K562 (cell line): ENCODE data around the gene COMTD1. TPM values are rescaled to one million over a fixed set of nuclear protein-coding genes. Genes with fewer than 3 reads are reported as not detected.
A peak's percentile ranks its signal among the peaks of the same experiment; 100 is the strongest.

Experiments
- ATAC-seq: fragments of 200-7000 bp; cut with Tn5 transposase; 3 replicates; pipeline ENCODE4 v1.9.1; 2020; ENCODE audit warnings: moderate library complexity
- BruUV-seq: library from RNA; stranded (reverse); fragments of 400-500 nt; replicated peaks from 2 replicates; lab custom pipeline; 2021; lab: Mats Ljungman, UMichigan
- CTCF ChIA-PET: fragments of 300-600 bp; formaldehyde crosslinking; extraction: SDS; loops from one replicate; lab custom pipeline; 2021; ENCODE audit warnings: low intra/inter-chr PET ratio; lab: Yijun Ruan, JAX
- POLR2A ChIA-PET: fragments of 300-600, 350-650 bp; sonication (Branson Sonifier 250); formaldehyde crosslinking; extraction: SDS; loops from one replicate; lab custom pipeline; 2021; ENCODE audit warnings: antibody characterized with exemption, inconsistent platforms; lab: Yijun Ruan, JAX
- DNase-seq, 4 experiments: peaks; one replicate each; pipeline versions ENCODE4 v3.0.0 to v3.0.0-alpha.2; 2011 to 2018; ENCODE audit warnings: low spot score in 3 of 4, mixed read lengths in 3 of 4; ENCODE audit errors: extremely low read depth in 1 of 4
- FAIRE-seq: peaks from 2 replicates; lab custom pipeline; 2011; peaks lifted over from hg19 to GRCh38; lab: Jason Lieb, UNC
- H2AFZ ChIP-seq: 2 replicates; pipeline ENCODE4 v1.6.0; 2011; ENCODE audit warnings: low read depth, low read length, control low read depth, inconsistent platforms
- H3K27ac ChIP-seq: fragments of 200-600 bp; 3 replicates; pipeline ENCODE4 v1.8.0; 2011; ENCODE audit warnings: low read depth, mild to moderate bottlenecking, control low read depth, inconsistent platforms, low read length, moderate library complexity, mixed read lengths; ENCODE audit errors: extremely low read depth
- H3K27me3 ChIP-seq, 2 experiments: fragments of 300-600 bp in 1 of 2; 2 replicates in 1 of 2; 3 replicates in 1 of 2; pipeline versions ENCODE4 v1.6.0 to v1.8.0; 2011; ENCODE audit warnings: inconsistent platforms in 2 of 2, low read length in 2 of 2, mild to moderate bottlenecking in 1 of 2, mixed read lengths in 1 of 2, moderate library complexity in 1 of 2; ENCODE audit not compliant: control insufficient read depth in 2 of 2, insufficient read depth in 2 of 2
- H3K36me3 ChIP-seq: fragments of 300-600 bp; 3 replicates; pipeline ENCODE4 v1.8.0; 2011; ENCODE audit warnings: mild to moderate bottlenecking, low read length, inconsistent platforms; ENCODE audit not compliant: control insufficient read depth, insufficient read depth
- H3K4me1 ChIP-seq, 2 experiments: fragments of 200-600 bp in 1 of 2; replicated peaks in 1 of 2; 2 replicates in 1 of 2; 3 replicates in 1 of 2; pipeline versions ENCODE4 v1.5.1 to v1.8.0; 2011; ENCODE audit warnings: inconsistent platforms in 2 of 2, low read length in 2 of 2, mild to moderate bottlenecking in 1 of 2, mixed read lengths in 1 of 2, moderate library complexity in 1 of 2; ENCODE audit not compliant: control insufficient read depth in 2 of 2, insufficient read depth in 2 of 2
- H3K4me2 ChIP-seq: 2 replicates; pipeline ENCODE4 v1.6.1; 2011; ENCODE audit warnings: low read length, control low read depth, inconsistent platforms, mixed read lengths; ENCODE audit not compliant: insufficient read depth
- H3K4me3 ChIP-seq: fragments of 200-600 bp; sonication (generic), shearing (Covaris generic); 2 replicates; pipeline ENCODE4 v1.5.1; 2016; ENCODE audit warnings: control low read depth, inconsistent platforms
- H3K79me2 ChIP-seq: fragments of 200-600 bp; 3 replicates; pipeline ENCODE4 v1.8.0; 2011; ENCODE audit warnings: low read length, inconsistent platforms; ENCODE audit not compliant: control insufficient read depth, insufficient read depth
- H3K9ac ChIP-seq, 2 experiments: 2 replicates each; pipeline versions ENCODE4 v1.6.0 to v1.6.1; 2011; ENCODE audit warnings: low read depth in 2 of 2, low read length in 2 of 2, control low read depth in 1 of 2, inconsistent platforms in 1 of 2, mild to moderate bottlenecking in 1 of 2, mixed read lengths in 1 of 2; ENCODE audit not compliant: insufficient read depth in 1 of 2
- H3K9me1 ChIP-seq: one replicate; pipeline ENCODE4 v1.6.0; 2011; ENCODE audit warnings: inconsistent platforms, mild to moderate bottlenecking, low read length, moderate library complexity; ENCODE audit not compliant: control insufficient read depth, insufficient read depth
- H3K9me3 ChIP-seq: replicated peaks from 2 replicates; pipeline ENCODE4 v1.5.1; 2011; ENCODE audit warnings: low read depth, low read length, inconsistent platforms; ENCODE audit not compliant: control insufficient read depth, insufficient read depth
- H4K20me1 ChIP-seq: replicated peaks from 2 replicates; pipeline ENCODE4 v1.6.1; 2011; ENCODE audit warnings: low read length, inconsistent platforms, mixed read lengths; ENCODE audit not compliant: control insufficient read depth, insufficient read depth
- MTA1 ChIP-seq: fragments of 450-650 bp; IDR thresholded peaks from 2 replicates; pipeline ENCODE4 v1.6.1; 2017; ENCODE audit warnings: borderline replicate concordance
- MYC ChIP-seq, 2 experiments: fragments of 250-450 bp in 1 of 2; sonication (Bioruptor Pico) in 1 of 2; IDR thresholded peaks; 2 replicates each; pipeline versions ENCODE4 v1.5.1 to v1.6.1; 2012 to 2021; ENCODE audit warnings: low read depth in 2 of 2, borderline replicate concordance in 1 of 2, improper control_type of control experiment in 1 of 2, low read length in 1 of 2, mild to moderate bottlenecking in 1 of 2, moderate library complexity in 1 of 2
- NR4A1 ChIP-seq, 2 experiments: fragments of 250-450 bp in 1 of 2; fragments of 450-650 bp in 1 of 2; sonication (Bioruptor Pico) in 1 of 2; IDR thresholded peaks; 2 replicates each; pipeline versions ENCODE4 v1.4.0 to v1.6.1; 2016 to 2020; ENCODE audit warnings: mild to moderate bottlenecking in 2 of 2, missing compliant biosample characterization in 1 of 2, missing genetic modification characterization in 1 of 2, moderate library complexity in 1 of 2
- TAF15 ChIP-seq: fragments of 200-400 bp; formaldehyde crosslinking; IDR thresholded peaks from 2 replicates; pipeline ENCODE4 v1.6.1; 2017; ENCODE audit warnings: mild to moderate bottlenecking, low read depth, low read length, moderate library complexity
- ZNF551 ChIP-seq: fragments of 250-450 bp; sonication (Bioruptor Pico); IDR thresholded peaks from 2 replicates; pipeline ENCODE4 v1.5.0; 2021; ENCODE audit warnings: mild to moderate bottlenecking, moderate library complexity
- WGBS: fragments of 100-300 bp; shearing (Covaris generic); methylation state at CpG from one replicate; pipeline ENCODE4 v1.1.6; 2016; ENCODE audit warnings: low coverage, mixed read lengths; ENCODE audit not compliant: insufficient coverage; ENCODE audit errors: missing lambda C conversion rate; 5-methylcytosine and 5-hydroxymethylcytosine counted together
- in situ Hi-C: fragments of 300-500 bp; cut with MboI; formaldehyde crosslinking; loops from 4 replicates; pipeline ENCODE4 v1.15.0; 2018; ENCODE audit warnings: inconsistent platforms, mixed read lengths
- intact Hi-C: fragments of 100-400 bp; cut with micrococcal nuclease; formaldehyde crosslinking; loops from 2 replicates; pipeline ENCODE4 v1.14.2; 2022
- polyA plus RNA-seq, 8 experiments: library from polyadenylated mRNA; depleted of rRNA in 4 of 8; stranded (reverse) in 5 of 8; unstranded in 3 of 8; fragments of >200 nt; fragmentation: Nextera tagmentation in 2 of 8; fragmentation: Illumina TruSeq in 1 of 8; extraction: Ambion mirVana in 2 of 8; extraction: Trizol in 1 of 8; gene quantifications; 2 replicates each; pipeline versions ENCODE4 v1.2.1 to v1.2.3, GENCODE V29; 2011 to 2014; ENCODE audit warnings: inconsistent platforms in 1 of 8, missing spikeins in 1 of 8
- total RNA-seq, 7 experiments: library from RNA; depleted of rRNA in 6 of 7; stranded (reverse); fragments of >200 nt in 6 of 7; fragmentation: Illumina TruSeq in 2 of 7; extraction: Trizol in 2 of 7; gene quantifications; 2 replicates each; pipeline versions ENCODE4 v1.2.1 to v1.2.3, GENCODE V29; 2011 to 2021; ENCODE audit warnings: low replicate concordance in 1 of 7
- TF ChIP-seq, protein P1 (sequence below): sonication (generic); formaldehyde crosslinking; IDR thresholded peaks from 2 replicates; pipeline ENCODE4 v1.9.0; 2022; ENCODE audit warnings: mild to moderate bottlenecking, missing genetic modification reagents
- TF ChIP-seq, protein P2 (sequence below): IDR thresholded peaks from 2 replicates; pipeline ENCODE4 v1.6.1; 2014; ENCODE audit warnings: antibody characterized with exemption
- TF ChIP-seq, protein P3 (sequence below), 2 experiments: fragments of 450-650 bp in 1 of 2; sonication (generic) in 1 of 2; formaldehyde crosslinking in 1 of 2; IDR thresholded peaks in 1 of 2; conservative IDR thresholded peaks in 1 of 2; 2 replicates each; pipeline versions ENCODE4 v1.6.1 to v1.8.1; 2016 to 2023; ENCODE audit warnings: mild to moderate bottlenecking in 2 of 2, moderate library complexity in 2 of 2, inconsistent platforms in 1 of 2, missing genetic modification reagents in 1 of 2
- TF ChIP-seq, protein P4 (sequence below): conservative IDR thresholded peaks from 2 replicates; pipeline ENCODE4 v1.6.1; 2011; ENCODE audit warnings: low read depth, mild to moderate bottlenecking, low read length; ENCODE audit not compliant: control insufficient read depth
- TF ChIP-seq, protein P5 (sequence below): fragments of 450-650 bp; IDR thresholded peaks from 2 replicates; pipeline ENCODE4 v1.6.1; 2017; ENCODE audit warnings: antibody characterized with exemption, mild to moderate bottlenecking

Gene COMTD1
- total and polyA plus RNA-seq, 9 of the 15 experiments (the other 6 are each of a cell fraction or from before 2014, with no cell fraction given): 0.41 to 112 (median 13.7) TPM

DNA sequence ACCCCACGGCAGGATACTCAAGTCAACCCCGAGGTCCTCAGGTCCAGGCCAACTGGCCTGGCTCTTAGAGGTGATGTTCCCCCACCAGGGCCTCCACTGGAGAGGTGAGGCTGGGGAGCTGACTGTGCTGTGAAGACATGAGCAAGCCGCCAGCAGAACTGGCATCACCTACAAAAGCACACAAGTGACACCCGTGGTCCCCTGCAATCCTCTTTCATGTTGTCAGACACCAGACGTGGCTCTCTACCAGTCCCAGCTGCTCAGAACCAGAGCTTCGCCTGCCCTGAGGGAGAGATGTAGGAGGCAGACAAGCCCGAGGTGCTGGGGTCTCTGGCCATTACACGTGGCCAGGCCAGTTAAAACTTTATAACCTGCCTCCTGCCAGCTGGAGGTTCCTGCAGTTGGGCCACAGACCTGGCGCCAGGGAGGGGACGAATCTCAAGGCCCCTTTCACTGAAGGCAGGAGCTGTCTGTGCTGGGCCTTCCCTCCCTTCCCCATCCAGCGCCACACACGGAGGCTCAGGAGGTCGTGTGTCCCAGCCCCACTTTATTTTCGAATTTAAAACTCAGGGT lies 2.2 kb downstream of the COMTD1 start:
- BruUV-seq: TSS peak; percentile 54
- CTCF ChIA-PET: interaction anchor here (0.6 to 4.2 kb wide), 4 partner anchors 45 to 990 kb away, joined by 3 to 53 read pairs (median 24); no protein-coding TSS in a partner anchor
- Histone ChIP-seq H3K9me3 (no peaks in the 10 kb centered on the region), H3K36me3 (peaks cover 52% of the 10 kb centered on the region), H3K27me3 (no peaks in the 10 kb centered on the region), H3K9me1 (no peaks in the 10 kb centered on the region), H3K4me1 (peaks cover 14 to 39% of the 10 kb centered on the region in 2 experiments), H2AFZ (peak overlapping the region; percentile 71), H3K79me2 (peaks cover 47% of the 10 kb centered on the region), H3K9ac (peak overlapping the region; percentile 75 to 90), H4K20me1 (peaks cover 7% of the 10 kb centered on the region), H3K4me3 (peak overlapping the region; percentile 57), H3K4me2 (peak overlapping the region; percentile 84), H3K27ac (peak overlapping the region; percentile 76)
- in situ Hi-C loops: loop anchor here (10.0 kb wide), 1 partner anchor 989 kb away; no protein-coding TSS in a partner anchor
- WGBS: 31% methylated on average over 13 of the region's 14 CpGs
- FAIRE-seq (no peak), ATAC-seq (no peak), DNase-seq (peak in 1 of 4 experiments; percentile 43)
- intact Hi-C loops: loop anchor here (1.0 to 10.0 kb wide), 5 partner anchors 45 to 966 kb away; partner anchors contain the start of genes KAT6B and SAMD8
- POLR2A ChIA-PET: interaction anchor here (0.6 to 4.8 kb wide), 19 partner anchors 8 to 129 kb away, joined by 3 to 28 read pairs (median 5); partner anchors contain the start of gene VDAC2
- TF ChIP-seq, protein P1, sequence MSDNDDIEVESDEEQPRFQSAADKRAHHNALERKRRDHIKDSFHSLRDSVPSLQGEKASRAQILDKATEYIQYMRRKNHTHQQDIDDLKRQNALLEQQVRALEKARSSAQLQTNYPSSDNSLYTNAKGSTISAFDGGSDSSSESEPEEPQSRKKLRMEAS (CRISPR knock-in tag): peak; percentile 78
- TF ChIP-seq, protein P2, sequence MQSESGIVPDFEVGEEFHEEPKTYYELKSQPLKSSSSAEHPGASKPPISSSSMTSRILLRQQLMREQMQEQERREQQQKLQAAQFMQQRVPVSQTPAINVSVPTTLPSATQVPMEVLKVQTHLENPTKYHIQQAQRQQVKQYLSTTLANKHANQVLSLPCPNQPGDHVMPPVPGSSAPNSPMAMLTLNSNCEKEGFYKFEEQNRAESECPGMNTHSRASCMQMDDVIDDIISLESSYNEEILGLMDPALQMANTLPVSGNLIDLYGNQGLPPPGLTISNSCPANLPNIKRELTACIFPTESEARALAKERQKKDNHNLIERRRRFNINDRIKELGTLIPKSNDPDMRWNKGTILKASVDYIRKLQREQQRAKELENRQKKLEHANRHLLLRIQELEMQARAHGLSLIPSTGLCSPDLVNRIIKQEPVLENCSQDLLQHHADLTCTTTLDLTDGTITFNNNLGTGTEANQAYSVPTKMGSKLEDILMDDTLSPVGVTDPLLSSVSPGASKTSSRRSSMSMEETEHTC: no peak
- TF ChIP-seq, protein P3, sequence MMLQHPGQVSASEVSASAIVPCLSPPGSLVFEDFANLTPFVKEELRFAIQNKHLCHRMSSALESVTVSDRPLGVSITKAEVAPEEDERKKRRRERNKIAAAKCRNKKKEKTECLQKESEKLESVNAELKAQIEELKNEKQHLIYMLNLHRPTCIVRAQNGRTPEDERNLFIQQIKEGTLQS (IDR thresholded peaks at IDR 0.05): no peak
- TF ChIP-seq, protein P3 (CRISPR knock-in tag; conservative IDR thresholded peaks at IDR 0.05): no peak
- TF ChIP-seq, protein P4, sequence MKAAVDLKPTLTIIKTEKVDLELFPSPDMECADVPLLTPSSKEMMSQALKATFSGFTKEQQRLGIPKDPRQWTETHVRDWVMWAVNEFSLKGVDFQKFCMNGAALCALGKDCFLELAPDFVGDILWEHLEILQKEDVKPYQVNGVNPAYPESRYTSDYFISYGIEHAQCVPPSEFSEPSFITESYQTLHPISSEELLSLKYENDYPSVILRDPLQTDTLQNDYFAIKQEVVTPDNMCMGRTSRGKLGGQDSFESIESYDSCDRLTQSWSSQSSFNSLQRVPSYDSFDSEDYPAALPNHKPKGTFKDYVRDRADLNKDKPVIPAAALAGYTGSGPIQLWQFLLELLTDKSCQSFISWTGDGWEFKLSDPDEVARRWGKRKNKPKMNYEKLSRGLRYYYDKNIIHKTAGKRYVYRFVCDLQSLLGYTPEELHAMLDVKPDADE: 0 out of 2 replicates have a peak, but pooled peaks have one; percentile 18
- TF ChIP-seq MYC (IDR thresholded peaks at IDR 0.05; ENCODE audit: low read depth, low read length) (0 out of 2 replicates have a peak, but pooled peaks have one; percentile 8), MYC (CRISPR knock-in tag; IDR thresholded peaks at IDR 0.05; ENCODE audit: borderline replicate concordance, low read depth) (no peak), MTA1 (no peak), NR4A1 (CRISPR knock-in tag; IDR thresholded peaks at IDR 0.05) (no peak), NR4A1 (tag; IDR thresholded peaks at IDR 0.05) (no peak), TAF15 (0 out of 2 replicates have a peak, but pooled peaks have one; percentile 31), ZNF551 (CRISPR knock-in tag) (no peak)
- TF ChIP-seq, protein P5, sequence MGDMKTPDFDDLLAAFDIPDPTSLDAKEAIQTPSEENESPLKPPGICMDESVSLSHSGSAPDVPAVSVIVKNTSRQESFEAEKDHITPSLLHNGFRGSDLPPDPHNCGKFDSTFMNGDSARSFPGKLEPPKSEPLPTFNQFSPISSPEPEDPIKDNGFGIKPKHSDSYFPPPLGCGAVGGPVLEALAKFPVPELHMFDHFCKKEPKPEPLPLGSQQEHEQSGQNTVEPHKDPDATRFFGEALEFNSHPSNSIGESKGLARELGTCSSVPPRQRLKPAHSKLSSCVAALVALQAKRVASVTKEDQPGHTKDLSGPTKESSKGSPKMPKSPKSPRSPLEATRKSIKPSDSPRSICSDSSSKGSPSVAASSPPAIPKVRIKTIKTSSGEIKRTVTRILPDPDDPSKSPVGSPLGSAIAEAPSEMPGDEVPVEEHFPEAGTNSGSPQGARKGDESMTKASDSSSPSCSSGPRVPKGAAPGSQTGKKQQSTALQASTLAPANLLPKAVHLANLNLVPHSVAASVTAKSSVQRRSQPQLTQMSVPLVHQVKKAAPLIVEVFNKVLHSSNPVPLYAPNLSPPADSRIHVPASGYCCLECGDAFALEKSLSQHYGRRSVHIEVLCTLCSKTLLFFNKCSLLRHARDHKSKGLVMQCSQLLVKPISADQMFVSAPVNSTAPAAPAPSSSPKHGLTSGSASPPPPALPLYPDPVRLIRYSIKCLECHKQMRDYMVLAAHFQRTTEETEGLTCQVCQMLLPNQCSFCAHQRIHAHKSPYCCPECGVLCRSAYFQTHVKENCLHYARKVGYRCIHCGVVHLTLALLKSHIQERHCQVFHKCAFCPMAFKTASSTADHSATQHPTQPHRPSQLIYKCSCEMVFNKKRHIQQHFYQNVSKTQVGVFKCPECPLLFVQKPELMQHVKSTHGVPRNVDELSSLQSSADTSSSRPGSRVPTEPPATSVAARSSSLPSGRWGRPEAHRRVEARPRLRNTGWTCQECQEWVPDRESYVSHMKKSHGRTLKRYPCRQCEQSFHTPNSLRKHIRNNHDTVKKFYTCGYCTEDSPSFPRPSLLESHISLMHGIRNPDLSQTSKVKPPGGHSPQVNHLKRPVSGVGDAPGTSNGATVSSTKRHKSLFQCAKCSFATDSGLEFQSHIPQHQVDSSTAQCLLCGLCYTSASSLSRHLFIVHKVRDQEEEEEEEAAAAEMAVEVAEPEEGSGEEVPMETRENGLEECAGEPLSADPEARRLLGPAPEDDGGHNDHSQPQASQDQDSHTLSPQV: peak; percentile 79; the same call in 1 of the 2 replicates
